Esophagus (tissue), 2 donors: ENCODE results near the gene NUP93. TPM values are rescaled to one million over a fixed set of nuclear protein-coding genes. Genes with fewer than 3 reads are reported as not detected.
A peak's percentile ranks its signal among the peaks of the same experiment; 100 is the strongest.

Experiments used
- H3K27ac ChIP-seq, 2 donors: one replicate each; pipeline ENCODE4 v1.5.1; 2013; ENCODE audit warnings: low read depth in 2 of 2, mild to moderate bottlenecking in 2 of 2, inconsistent platforms in 1 of 2, low read length in 1 of 2, moderate library complexity in 1 of 2
- H3K27me3 ChIP-seq, 2 donors: one replicate each; pipeline ENCODE4 v1.6.1; 2013; ENCODE audit warnings: low read length in 2 of 2, control low read depth in 1 of 2, mild to moderate bottlenecking in 1 of 2; ENCODE audit not compliant: insufficient read depth in 2 of 2, control insufficient read depth in 1 of 2
- H3K36me3 ChIP-seq, 2 donors: one replicate each; pipeline ENCODE4 v1.6.1; 2013; ENCODE audit warnings: low read length in 1 of 2; ENCODE audit not compliant: control insufficient read depth in 2 of 2, insufficient read depth in 2 of 2
- H3K4me1 ChIP-seq, 2 donors: one replicate each; pipeline ENCODE4 v1.6.1; 2013; ENCODE audit warnings: low read length in 1 of 2; ENCODE audit not compliant: control insufficient read depth in 2 of 2, insufficient read depth in 2 of 2
- H3K4me3 ChIP-seq, 2 donors: one replicate each; pipeline ENCODE4 v1.5.1; 2013; ENCODE audit warnings: low read length in 2 of 2, mild to moderate bottlenecking in 2 of 2, low read depth in 1 of 2, moderate library complexity in 1 of 2
- H3K9me3 ChIP-seq, 2 donors: one replicate each; pipeline ENCODE4 v1.6.1; 2013; ENCODE audit warnings: mild to moderate bottlenecking in 2 of 2, low read depth in 1 of 2, low read length in 1 of 2, moderate library complexity in 1 of 2; ENCODE audit not compliant: control insufficient read depth in 2 of 2, insufficient read depth in 1 of 2
- WGBS, 2 donors: extraction: QIAGEN DNeasy Blood & Tissue Kit; methylation state at CpG; one replicate each; pipeline ENCODE4 v1.1.7; 2013; 5-methylcytosine and 5-hydroxymethylcytosine counted together
- polyA plus RNA-seq, 2 donors: library from polyadenylated mRNA; stranded (reverse); fragments of 200-250 nt; gene quantifications; one replicate each; pipeline ENCODE4 v1.2.3, GENCODE V29; 2013
- donor health status: healthy with polysubstance abuse.
- donor health status: Bipolar disorder and iron deficiency.

Gene NUP93
- polyA plus RNA-seq, 2 donors: 36.0 to 38.0 TPM

DNA sequence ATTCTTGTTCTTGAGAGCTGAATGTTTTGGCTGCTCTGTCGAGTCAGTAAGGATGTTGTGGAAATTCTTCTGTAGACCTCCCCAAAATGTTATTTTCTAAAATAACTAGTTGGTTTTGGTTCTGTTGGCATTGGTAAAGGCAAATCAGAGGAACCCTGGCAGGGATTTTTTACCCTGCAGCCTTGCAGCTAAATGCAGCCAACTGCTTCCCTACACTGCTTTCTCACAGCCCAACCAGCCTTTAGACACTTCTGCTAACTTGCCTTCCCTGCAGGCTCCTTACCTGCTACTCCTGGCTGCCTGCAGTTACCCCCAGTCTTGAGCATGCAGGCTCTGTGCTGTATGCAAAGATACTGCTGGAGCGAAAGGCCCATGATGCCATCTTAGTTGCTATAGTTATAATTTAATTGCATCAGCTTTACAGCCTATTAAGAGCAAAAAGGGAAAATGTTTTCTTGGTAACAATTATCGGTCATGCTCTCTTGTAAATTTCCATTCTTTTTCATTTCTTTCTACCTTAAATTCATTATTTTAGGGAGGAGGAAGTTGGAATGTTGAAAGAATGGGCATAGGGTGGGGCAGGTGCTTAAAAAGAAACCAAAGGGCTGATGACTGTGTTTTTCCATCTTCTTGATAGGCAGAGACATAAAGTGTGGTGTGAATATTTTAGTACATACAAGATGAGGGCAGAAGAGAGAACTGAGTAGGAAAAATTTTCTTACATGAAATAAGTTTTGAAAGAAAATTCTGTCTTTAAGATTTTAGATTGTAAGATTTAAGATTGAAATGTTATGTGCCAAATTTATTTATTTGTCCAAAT lies 20.0 kb downstream of the NUP93 start:
- H3K9me3 ChIP-seq: no peaks in the 10 kb centered on the region
- no peaks in the 10 kb centered on the region for H3K27me3 ChIP-seq
- WGBS, 2 donors: 70 to 82% methylated on average over 3 of the region's 3 CpGs
- H3K36me3 ChIP-seq: peaks cover 0 to 4% of the 10 kb centered on the region in 2 donors
- no peak overlapping the region for H3K4me3 ChIP-seq
- H3K4me1 ChIP-seq: peaks cover 0 to 2% of the 10 kb centered on the region in 2 donors
- peak overlapping the region in 1 of 2 donors; percentile 1 for H3K27ac ChIP-seq

DNA sequence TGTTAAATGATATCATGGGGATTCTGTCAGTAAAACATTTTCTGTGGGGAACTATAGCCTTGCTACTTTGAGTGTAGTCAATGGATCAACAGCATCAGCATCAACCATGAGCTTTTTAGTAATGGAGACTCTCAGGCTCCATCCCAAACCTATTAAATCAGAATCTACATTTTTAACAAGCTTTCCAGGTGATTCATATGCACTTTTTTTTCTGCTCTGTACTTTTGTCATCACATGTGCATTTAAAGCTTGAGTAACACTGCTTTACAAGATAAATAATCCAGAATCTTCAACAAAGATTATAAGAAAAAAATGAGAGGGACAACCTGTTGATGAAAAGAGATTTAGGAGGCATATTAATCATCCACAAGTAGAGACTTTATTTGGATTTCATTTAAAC lies 23.5 kb downstream of the NUP93 start:
- no peaks in the 10 kb centered on the region for H3K27me3 ChIP-seq
- H3K9me3 ChIP-seq: no peaks in the 10 kb centered on the region
- H3K4me1 ChIP-seq: peaks cover 0 to 2% of the 10 kb centered on the region in 2 donors
- no peak overlapping the region for H3K4me3 ChIP-seq
- peaks cover 0 to under 1% of the 10 kb centered on the region in 2 donors for H3K36me3 ChIP-seq
- H3K27ac ChIP-seq: no peak overlapping the region

GRCh38 chr16:56755038-56755437 lies 25.1 kb downstream of the NUP93 start:
- Histone ChIP-seq H3K36me3 (peaks cover 0 to 3% of the 10 kb centered on the region in 2 donors), H3K4me1 (no peaks in the 10 kb centered on the region), H3K27ac (no peak overlapping the region), H3K4me3 (no peak overlapping the region), H3K9me3 (no peaks in the 10 kb centered on the region), H3K27me3 (no peaks in the 10 kb centered on the region)

DNA sequence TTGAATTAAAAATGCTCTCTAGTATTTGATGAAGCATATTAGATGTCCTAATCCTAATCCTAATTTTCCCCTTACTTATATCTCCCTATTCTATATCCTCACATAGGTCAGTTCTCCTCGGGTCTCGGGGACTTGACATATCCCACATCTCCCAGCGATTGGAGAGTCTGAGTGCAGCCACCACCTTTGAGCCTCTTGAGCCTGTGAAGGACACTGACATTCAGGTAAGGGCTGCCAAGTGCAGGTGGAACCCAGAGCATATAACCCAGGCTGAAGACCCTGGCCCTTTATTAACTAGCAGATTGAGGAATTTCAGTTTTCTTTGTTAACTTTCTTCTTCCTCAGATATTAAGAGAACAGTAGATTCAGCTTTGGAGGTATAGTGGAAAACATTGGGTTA lies 28.5 kb downstream of the NUP93 start:
- H3K27ac ChIP-seq: no peak overlapping the region
- no peaks in the 10 kb centered on the region for H3K27me3 ChIP-seq
- 93 to 97% methylated on average over 3 of the region's 3 CpGs for WGBS, 2 donors
- no peaks in the 10 kb centered on the region for H3K9me3 ChIP-seq
- H3K4me1 ChIP-seq: no peaks in the 10 kb centered on the region
- H3K4me3 ChIP-seq: no peak overlapping the region
- H3K36me3 ChIP-seq: peaks cover 5% of the 10 kb centered on the region in 2 donors

- Histone ChIP-seq H3K27ac (no peak overlapping the region), H3K4me3 (no peak overlapping the region), H3K36me3 (peaks cover 5% of the 10 kb centered on the region in 2 donors), H3K9me3 (no peaks in the 10 kb centered on the region), H3K4me1 (no peaks in the 10 kb centered on the region), H3K27me3 (no peaks in the 10 kb centered on the region)
- 46 to 57% methylated on average over 4 of the region's 4 CpGs for WGBS, 2 donors
Measured at GRCh38 chr16:56758930-56759329, 29.0 kb downstream of the NUP93 start.

DNA sequence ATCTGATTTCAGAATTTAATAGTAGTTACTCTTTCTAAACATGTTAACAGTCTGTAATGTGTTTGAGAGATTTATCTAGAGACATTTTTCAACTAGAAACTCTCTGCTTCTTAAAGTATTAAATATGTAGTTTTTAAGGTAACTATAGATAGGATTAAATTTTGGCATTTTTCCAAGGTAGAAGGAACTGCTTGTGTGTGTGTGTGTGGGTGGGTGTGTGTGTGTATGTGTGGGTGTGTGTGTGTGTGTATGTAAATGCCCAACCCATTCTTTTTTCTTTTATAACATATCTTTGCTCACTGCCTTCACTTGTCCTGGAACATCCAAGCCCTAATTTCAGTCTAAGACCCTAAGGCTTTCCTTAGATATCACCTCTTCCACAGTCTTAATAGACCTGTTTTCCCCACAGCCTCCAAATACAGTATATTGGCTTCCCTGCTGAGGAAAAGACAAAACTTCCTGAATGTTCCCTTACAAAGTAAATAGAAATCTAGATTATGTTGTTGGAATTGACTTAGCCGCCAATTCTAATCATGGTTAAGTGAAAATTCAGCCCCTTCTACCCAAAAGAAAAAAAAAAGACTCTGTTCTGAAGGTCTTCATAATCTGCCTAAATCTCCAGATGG lies 33.5 kb downstream of the NUP93 start:
- no peaks in the 10 kb centered on the region for H3K4me1 ChIP-seq
- no peak overlapping the region for H3K27ac ChIP-seq
- no peaks in the 10 kb centered on the region for H3K27me3 ChIP-seq
- H3K4me3 ChIP-seq: no peak overlapping the region
- WGBS, 2 donors: 70 to 94% methylated on average over 1 of the region's 1 CpG
- no peaks in the 10 kb centered on the region for H3K9me3 ChIP-seq
- peaks cover 5% of the 10 kb centered on the region in 2 donors for H3K36me3 ChIP-seq

DNA sequence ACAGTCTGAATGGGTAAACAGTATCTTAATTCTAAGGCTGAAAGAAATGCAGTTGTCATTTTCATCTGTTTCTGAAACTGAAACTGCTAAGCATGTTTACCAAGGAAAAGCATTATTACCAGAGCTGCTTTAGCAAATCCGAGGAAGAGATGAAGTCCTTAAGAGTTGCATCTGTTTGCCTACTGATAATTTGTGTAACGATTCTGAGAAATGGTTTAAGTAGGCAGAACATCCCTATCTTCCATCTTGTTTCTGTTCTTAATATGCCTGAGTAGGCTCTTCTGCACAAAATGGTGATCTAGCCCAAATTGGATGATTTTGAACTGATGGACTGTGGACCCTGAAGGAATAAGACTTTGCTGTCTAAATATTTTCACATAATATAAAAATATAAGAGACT lies 34.9 kb downstream of the NUP93 start:
- Histone ChIP-seq H3K4me3 (no peak overlapping the region), H3K27me3 (no peaks in the 10 kb centered on the region), H3K36me3 (peaks cover 4 to 5% of the 10 kb centered on the region in 2 donors), H3K27ac (no peak overlapping the region), H3K4me1 (no peaks in the 10 kb centered on the region), H3K9me3 (no peaks in the 10 kb centered on the region)
- 58 to 70% methylated on average over 2 of the region's 2 CpGs for WGBS, 2 donors

DNA sequence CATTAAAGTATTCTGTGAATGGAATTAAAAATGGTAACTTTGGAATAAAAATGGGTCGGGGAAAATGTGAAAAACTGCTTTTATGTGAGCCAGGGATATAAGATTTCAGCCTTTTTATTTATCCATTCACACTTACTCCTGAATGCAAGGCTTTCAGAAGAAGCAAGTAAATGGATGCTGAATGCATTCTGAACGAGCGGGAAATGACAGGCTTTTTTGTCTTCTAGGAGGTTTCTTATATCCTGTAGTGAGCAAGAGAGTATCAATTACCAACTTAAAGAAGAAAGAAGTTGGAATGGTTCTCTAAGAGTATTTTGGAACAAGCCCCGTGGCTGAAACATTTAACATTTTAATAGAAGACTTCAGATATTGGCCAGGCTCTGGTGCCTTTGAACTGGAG lies 36.0 kb downstream of the NUP93 start:
- Histone ChIP-seq H3K27ac (no peak overlapping the region), H3K36me3 (no peaks in the 10 kb centered on the region), H3K4me3 (no peak overlapping the region), H3K9me3 (no peaks in the 10 kb centered on the region), H3K4me1 (peaks cover 0 to 2% of the 10 kb centered on the region in 2 donors), H3K27me3 (no peaks in the 10 kb centered on the region)
- WGBS, 2 donors: 91 to 95% methylated on average over 4 of the region's 4 CpGs

DNA sequence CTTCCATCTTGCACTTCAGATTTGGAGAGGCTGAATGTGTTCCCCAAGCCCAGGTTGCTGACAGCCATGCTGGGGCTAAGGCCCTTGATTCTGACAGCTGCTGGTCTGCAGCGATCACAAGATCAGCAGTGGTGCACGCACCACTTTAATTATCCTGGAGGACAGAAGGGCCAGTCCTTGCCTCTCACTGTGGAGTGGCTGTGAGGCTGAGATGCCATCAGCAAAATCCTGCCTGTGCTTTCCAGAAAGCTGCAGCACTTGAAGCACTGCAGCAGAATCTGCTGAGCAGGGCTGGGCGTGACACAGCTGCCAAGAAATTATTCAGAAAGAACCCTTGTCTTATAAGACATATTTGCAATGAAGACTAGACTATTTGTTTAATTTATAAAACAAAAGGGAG lies 37.1 kb downstream of the NUP93 start:
- H3K4me1 ChIP-seq: peaks cover 0 to 2% of the 10 kb centered on the region in 2 donors
- H3K9me3 ChIP-seq: no peaks in the 10 kb centered on the region
- H3K27me3 ChIP-seq: no peaks in the 10 kb centered on the region
- no peaks in the 10 kb centered on the region for H3K36me3 ChIP-seq
- 65 to 76% methylated on average over 3 of the region's 3 CpGs for WGBS, 2 donors
- no peak overlapping the region for H3K27ac ChIP-seq
- H3K4me3 ChIP-seq: no peak overlapping the region

- 42 to 60% methylated on average over 3 of the region's 3 CpGs for WGBS, 2 donors
Measured at GRCh38 chr16:56769677-56770076, 39.7 kb downstream of the NUP93 start.

More at GRCh38 chr16:56769677-56770076, 39.7 kb downstream of the NUP93 start:
- Histone ChIP-seq H3K9me3 (no peaks in the 10 kb centered on the region), H3K27ac (peak overlapping the region in 1 of 2 donors; percentile 48), H3K4me1 (peaks cover 0 to 4% of the 10 kb centered on the region in 2 donors), H3K4me3 (peak overlapping the region in 1 of 2 donors; percentile 11), H3K27me3 (no peaks in the 10 kb centered on the region), H3K36me3 (no peaks in the 10 kb centered on the region)
